Measurements from ENCODE around the gene TMEM266.
A peak's percentile ranks its signal among the peaks of the same experiment; 100 is the strongest.

TMEM266 gene

DNA sequence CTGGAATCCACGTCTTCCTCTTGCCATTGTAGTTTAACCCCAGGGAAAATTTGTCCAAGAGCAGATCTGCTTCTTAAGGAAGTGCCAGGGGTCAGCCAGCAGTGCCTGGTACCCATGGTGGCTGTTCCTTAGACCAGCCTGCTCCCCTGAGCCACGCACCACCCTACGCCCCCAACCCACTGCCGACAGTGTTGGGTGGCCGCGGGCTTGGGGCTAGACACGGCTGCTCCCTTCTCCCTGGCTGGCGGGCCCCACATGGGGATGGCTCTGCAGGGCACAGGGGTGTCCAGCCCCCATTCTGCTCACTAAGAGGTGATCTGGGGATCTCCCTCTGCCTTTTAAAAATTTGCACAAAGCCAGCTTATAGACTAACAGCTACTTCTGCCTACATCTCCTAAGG, 104.8 kb downstream of the TMEM266 start:
- Mint-ChIP-seq H3K36me3 (ENCODE audit: low read depth) (no peaks in the 10 kb centered on the region), H3K4me3 (no peak overlapping the region), H3K27me3 (ENCODE audit: low read depth) (peaks cover 38% of the 10 kb centered on the region), H3K4me1 (peaks cover 26% of the 10 kb centered on the region), H3K9me3 (no peaks in the 10 kb centered on the region), H3K27ac (no peak overlapping the region)
- TF ChIP-seq, protein P1, sequence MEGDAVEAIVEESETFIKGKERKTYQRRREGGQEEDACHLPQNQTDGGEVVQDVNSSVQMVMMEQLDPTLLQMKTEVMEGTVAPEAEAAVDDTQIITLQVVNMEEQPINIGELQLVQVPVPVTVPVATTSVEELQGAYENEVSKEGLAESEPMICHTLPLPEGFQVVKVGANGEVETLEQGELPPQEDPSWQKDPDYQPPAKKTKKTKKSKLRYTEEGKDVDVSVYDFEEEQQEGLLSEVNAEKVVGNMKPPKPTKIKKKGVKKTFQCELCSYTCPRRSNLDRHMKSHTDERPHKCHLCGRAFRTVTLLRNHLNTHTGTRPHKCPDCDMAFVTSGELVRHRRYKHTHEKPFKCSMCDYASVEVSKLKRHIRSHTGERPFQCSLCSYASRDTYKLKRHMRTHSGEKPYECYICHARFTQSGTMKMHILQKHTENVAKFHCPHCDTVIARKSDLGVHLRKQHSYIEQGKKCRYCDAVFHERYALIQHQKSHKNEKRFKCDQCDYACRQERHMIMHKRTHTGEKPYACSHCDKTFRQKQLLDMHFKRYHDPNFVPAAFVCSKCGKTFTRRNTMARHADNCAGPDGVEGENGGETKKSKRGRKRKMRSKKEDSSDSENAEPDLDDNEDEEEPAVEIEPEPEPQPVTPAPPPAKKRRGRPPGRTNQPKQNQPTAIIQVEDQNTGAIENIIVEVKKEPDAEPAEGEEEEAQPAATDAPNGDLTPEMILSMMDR (IDR thresholded peaks at IDR 0.05; ENCODE audit: unreplicated experiment in 3 of 3) = no peak

DNA sequence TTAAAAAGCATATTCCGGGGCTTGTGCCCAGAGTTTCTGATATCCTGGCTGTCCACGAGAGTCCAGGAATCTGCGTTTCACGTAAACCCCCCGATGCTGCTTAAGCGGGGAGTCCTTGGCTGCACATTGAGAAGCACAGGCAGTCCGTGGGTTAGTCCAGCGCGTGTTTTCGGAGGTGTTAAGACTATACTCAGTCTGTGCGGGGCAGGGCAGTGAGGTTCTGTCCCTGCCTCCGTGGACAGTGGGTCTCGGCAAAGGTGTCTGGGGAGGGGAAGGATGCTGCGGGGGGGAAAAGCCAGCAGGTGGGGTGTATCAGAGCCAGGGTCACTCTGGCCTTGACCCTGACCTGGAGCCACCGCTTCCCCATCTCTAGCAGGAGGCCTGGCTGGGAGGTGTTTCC, 106.2 kb downstream of the TMEM266 start:
- TF ChIP-seq, protein P1 (IDR thresholded peaks at IDR 0.05; ENCODE audit: unreplicated experiment in 3 of 3) = no peak
- H3K27ac Mint-ChIP-seq = no peak overlapping the region
- peaks cover 31% of the 10 kb centered on the region for H3K27me3 Mint-ChIP-seq (ENCODE audit: low read depth)
- H3K9me3 Mint-ChIP-seq = no peaks in the 10 kb centered on the region
- H3K4me3 Mint-ChIP-seq = no peak overlapping the region
- peaks cover 21% of the 10 kb centered on the region for H3K4me1 Mint-ChIP-seq
- no peaks in the 10 kb centered on the region for H3K36me3 Mint-ChIP-seq (ENCODE audit: low read depth)

DNA sequence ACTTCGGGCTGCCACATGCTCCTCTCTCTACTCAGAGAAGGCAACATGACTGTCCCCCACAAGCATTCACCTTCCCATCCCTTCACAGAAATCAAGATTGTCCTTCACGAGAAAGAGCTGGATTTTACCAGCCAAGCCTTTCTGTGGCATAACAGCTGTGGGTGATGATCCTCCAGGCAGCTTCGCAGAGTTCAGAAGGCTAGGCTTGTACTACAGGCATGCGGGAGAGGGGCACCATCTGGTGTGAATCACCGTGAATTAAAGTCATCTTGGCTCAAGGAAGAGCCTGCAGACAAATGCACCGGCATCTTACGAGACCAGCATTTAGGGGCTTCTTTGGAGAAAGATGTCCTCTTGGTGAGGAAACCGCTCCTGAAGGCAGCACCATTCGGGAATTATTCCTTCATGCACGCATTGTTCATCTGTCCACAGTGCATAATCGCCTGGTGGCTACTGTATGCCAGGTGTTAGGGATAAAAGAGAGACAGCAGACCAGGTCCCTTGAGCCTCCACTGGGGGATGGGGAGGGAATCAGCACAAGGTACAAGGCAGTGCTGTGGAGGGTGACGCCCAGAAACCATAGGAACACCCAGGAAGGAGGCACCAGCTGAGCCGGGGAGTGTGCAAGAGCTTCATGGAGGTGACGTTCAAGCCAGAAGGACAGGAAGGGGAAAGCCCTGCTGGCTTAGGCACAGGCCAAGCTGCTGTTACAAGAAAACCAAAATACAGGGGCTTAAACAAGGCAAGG, 108.6 kb downstream of the TMEM266 start:
- H3K4me3 Mint-ChIP-seq = no peak overlapping the region
- TF ChIP-seq, protein P1 (IDR thresholded peaks at IDR 0.05; ENCODE audit: unreplicated experiment in 3 of 3) = no peak
- H3K27me3 Mint-ChIP-seq (ENCODE audit: low read depth) = peaks cover 44% of the 10 kb centered on the region

DNA sequence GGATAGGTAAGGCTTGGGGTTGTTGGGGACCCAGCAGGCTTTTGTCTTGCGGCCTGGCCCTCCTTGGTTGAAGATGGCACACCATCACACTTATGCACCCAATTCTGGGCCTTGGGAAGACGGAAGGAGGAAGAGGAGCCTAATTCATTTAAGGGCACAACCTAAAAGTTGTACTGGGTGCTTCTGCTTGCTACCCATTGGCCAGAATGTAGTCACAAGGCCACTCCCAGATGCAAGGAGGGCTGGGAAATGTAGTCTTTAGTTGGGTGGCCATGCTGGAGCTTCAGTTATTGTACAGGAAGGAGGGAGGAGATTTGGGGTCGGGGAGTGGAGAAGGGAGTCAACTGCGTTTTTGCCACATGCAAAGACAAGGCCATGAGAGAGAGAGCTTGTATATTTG, 109.2 kb downstream of the TMEM266 start:
- Mint-ChIP-seq H3K36me3 (ENCODE audit: low read depth) (peaks cover 5% of the 10 kb centered on the region), H3K27me3 (ENCODE audit: low read depth) (peaks cover 42% of the 10 kb centered on the region), H3K4me3 (no peak overlapping the region), H3K9me3 (peaks cover 8% of the 10 kb centered on the region), H3K27ac (peak overlapping the region in 1 of 3 experiments; percentile 3), H3K4me1 (peaks cover 6% of the 10 kb centered on the region)
- TF ChIP-seq, protein P1 (IDR thresholded peaks at IDR 0.05; ENCODE audit: unreplicated experiment in 3 of 3) = no peak

More for the DNA sequence above, 108.6 kb downstream of the TMEM266 start:
- Mint-ChIP-seq H3K9me3 (peaks cover 6% of the 10 kb centered on the region), H3K36me3 (ENCODE audit: low read depth) (peaks cover 5% of the 10 kb centered on the region), H3K27ac (no peak overlapping the region), H3K4me1 (peaks cover 11% of the 10 kb centered on the region)

DNA sequence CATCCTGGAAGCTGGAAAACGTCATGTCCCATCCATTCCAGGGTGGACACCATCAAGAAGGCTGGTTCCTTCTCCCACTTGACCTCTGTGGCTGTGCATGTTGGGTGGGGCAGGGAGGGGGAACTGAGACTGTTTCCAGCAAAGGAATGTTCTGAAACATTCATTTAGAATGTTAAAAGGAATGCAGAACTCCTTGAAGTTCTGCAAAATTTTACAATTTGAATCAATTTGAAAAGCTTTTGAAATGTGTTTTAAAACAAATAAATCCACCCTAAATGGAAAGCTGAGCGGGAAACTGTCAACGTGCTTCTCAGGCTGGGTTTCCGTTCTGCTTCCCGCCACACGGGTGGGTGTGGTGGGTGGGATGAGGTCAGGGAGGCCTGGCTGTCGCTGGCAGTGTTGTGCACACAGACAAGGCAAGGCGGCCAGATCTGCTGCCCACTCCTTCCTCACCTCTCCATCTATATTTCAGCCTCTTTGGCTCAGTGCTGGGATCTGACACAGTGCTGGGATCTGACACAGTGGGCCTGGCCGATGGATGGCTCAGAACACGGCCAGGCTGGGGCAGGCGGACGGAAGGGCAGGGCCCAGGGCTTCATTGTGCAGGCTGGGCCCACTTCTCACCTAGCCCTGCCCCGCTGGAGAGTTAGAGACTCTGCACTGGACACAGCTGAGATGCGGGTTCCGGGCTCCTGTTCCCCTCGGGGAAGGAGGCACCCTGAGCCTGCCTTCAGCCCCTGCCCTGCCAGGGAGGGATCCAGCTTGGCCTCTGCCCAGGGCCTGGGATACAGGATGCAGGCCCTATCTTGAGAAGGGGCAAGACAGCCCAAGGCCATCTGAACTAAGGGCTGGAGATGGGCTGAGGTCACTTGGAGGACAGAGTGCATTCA, 110.4 kb downstream of the TMEM266 start:
- Mint-ChIP-seq H3K27me3 (ENCODE audit: low read depth) (peaks cover 42% of the 10 kb centered on the region), H3K4me3 (no peak overlapping the region), H3K4me1 (no peaks in the 10 kb centered on the region), H3K9me3 (peaks cover 8% of the 10 kb centered on the region), H3K27ac (no peak overlapping the region), H3K36me3 (ENCODE audit: low read depth) (peaks cover 5% of the 10 kb centered on the region)
- TF ChIP-seq, protein P1 (IDR thresholded peaks at IDR 0.05; ENCODE audit: unreplicated experiment in 3 of 3) = no peak

Measured in nephron (organoid).